ENCODE results near the gene SMARCC1. TPM values are rescaled to one million over a fixed set of nuclear protein-coding genes. Genes with fewer than 3 reads are reported as not detected.
"Not testable (repeated sequence)": the region's sequence is repeated elsewhere in the genome, so short reads cannot be mapped to it uniquely, and the experiment has no call there.

SMARCC1 gene
- total and polyA plus RNA-seq, 5 donors = 7.5 to 30.1 (median 29.0) TPM

DNA sequence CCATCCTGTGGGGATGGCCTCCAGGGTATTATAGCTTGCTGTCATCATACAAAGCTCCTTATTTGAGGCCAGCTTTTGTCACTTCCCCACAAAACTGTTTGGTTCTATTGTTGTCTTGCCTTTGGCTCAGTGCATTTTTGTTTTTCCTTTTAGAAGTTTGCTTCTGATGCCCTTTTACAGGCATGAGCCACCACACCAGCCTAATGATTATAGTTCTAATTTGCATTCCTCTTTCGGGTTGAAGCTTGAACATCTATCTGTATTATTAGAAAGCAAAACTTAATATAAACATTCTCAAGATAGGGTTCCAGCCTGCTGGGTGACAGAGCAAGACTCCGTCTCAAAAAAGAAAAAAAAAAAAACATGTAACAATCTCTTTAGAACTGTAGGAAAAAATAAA is 39.8 kb downstream of the SMARCC1 start:
- Histone ChIP-seq H3K9me3 (ENCODE audit: control insufficient read depth, low read length) (no peaks in the 10 kb centered on the region), H3K27ac (ENCODE audit: low read length) (no peak overlapping the region), H3K4me1 (ENCODE audit: control insufficient read depth, insufficient read depth, low read length) (no peaks in the 10 kb centered on the region), H3K27me3 (ENCODE audit: control insufficient read depth, insufficient read depth) (no peaks in the 10 kb centered on the region), H3K4me3 (ENCODE audit: low read length) (no peak overlapping the region)
- no peak for DNase-seq
- WGBS = 70% methylated on average over 2 of the region's 2 CpGs
- no peak for ATAC-seq
- intact Hi-C loops (cut with DNase I) = no loop called here

DNA sequence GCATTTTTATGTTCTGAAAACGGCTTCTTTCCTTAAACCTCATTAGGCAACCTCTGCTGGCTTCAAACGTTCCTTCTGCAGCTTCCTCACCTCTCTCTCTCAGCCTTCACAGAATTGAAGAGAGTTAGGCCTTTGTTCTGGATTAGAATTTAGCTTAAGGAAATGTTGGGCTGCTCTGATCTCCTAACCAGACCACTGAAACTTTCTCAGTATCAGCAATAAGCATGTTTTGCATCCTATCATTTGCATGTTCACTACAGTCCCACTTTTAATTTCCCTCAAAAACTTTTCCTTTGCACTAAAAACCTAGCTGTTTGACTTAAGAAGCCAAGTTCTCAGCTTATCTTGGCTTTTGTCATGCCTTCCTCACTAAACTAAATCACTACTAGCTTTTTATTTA is 49.5 kb downstream of the SMARCC1 start:
- no peak for ATAC-seq
- Histone ChIP-seq H3K9me3 (ENCODE audit: control insufficient read depth, low read length) (no peaks in the 10 kb centered on the region), H3K4me3 (ENCODE audit: low read length) (no peak overlapping the region), H3K4me1 (ENCODE audit: control insufficient read depth, insufficient read depth, low read length) (no peaks in the 10 kb centered on the region), H3K27ac (ENCODE audit: low read length) (no peak overlapping the region), H3K27me3 (ENCODE audit: control insufficient read depth, insufficient read depth) (no peaks in the 10 kb centered on the region)
- intact Hi-C loops (cut with DNase I) = no loop called here
- DNase-seq = no peak
- WGBS = 88% methylated on average over 2 of the region's 2 CpGs

DNA sequence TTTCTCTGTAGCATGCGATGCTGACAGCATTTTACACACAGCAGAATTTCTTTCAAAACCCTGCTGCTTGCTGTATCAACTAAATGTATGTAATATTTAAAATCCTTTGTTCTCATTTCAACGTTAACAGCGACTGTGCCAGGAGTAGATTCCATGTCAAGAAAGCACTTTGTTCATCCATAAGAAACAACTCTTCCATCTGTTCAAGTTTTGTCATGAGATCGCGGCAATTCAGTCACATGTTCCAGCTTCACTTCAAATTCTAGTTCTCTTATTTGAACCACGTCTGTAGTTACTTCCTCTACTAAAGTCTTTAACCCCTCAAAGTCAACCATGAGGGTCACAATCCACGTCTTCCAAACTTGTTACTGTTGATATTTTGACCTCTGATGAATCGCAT is 50.6 kb downstream of the SMARCC1 start:
- Histone ChIP-seq H3K27me3 (ENCODE audit: control insufficient read depth, insufficient read depth) (no peaks in the 10 kb centered on the region), H3K4me3 (ENCODE audit: low read length) (no peak overlapping the region), H3K27ac (ENCODE audit: low read length) (no peak overlapping the region), H3K4me1 (ENCODE audit: control insufficient read depth, insufficient read depth, low read length) (no peaks in the 10 kb centered on the region), H3K9me3 (ENCODE audit: control insufficient read depth, low read length) (no peaks in the 10 kb centered on the region)
- DNase-seq (no peak), ATAC-seq (no peak)
- intact Hi-C loops (cut with DNase I) = no loop called here
- WGBS = 85% methylated on average over 8 of the region's 8 CpGs

DNA sequence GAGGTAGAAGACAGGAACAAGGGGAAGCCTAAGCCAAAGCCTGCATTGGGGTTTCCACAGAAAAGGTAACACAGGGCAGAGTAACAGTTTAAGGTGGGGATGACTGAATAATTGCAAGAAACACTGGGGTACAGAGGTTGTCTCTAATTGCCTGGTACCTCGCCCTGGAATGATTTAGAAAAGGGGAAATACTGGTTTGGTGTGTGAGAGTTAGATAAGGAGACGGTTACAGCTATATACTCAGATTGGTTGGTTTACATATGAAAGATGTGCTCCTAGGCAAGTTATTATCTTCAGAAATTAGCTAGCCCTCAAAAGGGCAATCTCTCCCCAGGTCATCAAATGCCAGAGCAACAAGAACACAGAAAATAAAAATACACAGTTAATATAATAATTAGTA is 58.8 kb downstream of the SMARCC1 start:
- intact Hi-C loops (cut with DNase I) = no loop called here
- ATAC-seq (no peak), DNase-seq (no peak)
- H3K9me3 ChIP-seq (ENCODE audit: control insufficient read depth, low read length) = no peaks in the 10 kb centered on the region
- H3K4me1 ChIP-seq (ENCODE audit: control insufficient read depth, insufficient read depth, low read length) = no peaks in the 10 kb centered on the region
- H3K27me3 ChIP-seq (ENCODE audit: control insufficient read depth, insufficient read depth) = no peaks in the 10 kb centered on the region
- H3K4me3 ChIP-seq (ENCODE audit: low read length) = no peak overlapping the region
- no peak overlapping the region for H3K27ac ChIP-seq (ENCODE audit: low read length)
- 94% methylated on average over 2 of the region's 2 CpGs for WGBS

DNA sequence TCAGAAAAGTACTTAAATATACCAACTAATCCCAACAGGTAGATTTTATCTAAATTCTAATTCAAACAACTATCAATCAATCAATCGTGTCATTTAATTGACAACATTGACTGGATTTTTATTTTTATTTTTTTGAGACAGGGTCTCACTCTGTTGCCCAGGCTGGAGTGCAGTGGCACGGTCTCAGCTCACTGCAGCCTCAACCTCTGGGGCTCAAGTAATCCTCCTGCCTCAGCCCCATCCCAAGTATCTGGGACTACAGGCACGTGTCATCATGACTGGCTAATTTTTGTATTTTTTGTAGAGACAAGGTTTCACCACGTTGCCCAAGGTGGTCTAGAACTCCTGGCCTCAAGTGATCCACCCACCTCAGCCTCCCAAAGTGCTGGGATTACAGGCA is 64.2 kb downstream of the SMARCC1 start:
- DNase-seq; H3K9me3 ChIP-seq (ENCODE audit: control insufficient read depth, low read length); H3K27ac ChIP-seq (ENCODE audit: low read length); intact Hi-C loops (cut with DNase I); H3K4me1 ChIP-seq (ENCODE audit: control insufficient read depth, insufficient read depth, low read length); H3K4me3 ChIP-seq (ENCODE audit: low read length); ATAC-seq; H3K27me3 ChIP-seq (ENCODE audit: control insufficient read depth, insufficient read depth): not testable (repeated sequence)
- 95% methylated on average over 4 of the region's 4 CpGs for WGBS

DNA sequence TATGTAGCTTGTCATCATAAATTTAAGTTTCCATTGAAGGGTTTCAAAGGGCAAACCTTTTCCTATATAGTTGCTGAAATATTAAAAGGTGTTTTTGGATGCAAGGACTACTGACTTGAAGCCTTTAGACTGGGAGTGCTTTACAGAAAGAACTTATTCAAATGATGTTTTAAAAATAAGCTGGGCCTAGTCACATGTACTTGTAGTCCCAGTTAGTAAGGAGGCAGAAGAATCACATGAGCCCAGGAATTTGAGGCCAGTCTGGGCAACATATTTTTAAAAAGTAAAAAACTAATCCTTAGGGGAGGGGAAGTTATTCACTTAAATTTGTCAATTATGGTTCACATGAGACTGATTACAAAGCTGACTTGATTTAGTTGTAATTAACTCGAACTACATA is 65.0 kb downstream of the SMARCC1 start:
- DNase-seq (no peak), ATAC-seq (no peak)
- H3K4me1 ChIP-seq (ENCODE audit: control insufficient read depth, insufficient read depth, low read length) = no peaks in the 10 kb centered on the region
- no peak overlapping the region for H3K4me3 ChIP-seq (ENCODE audit: low read length)
- 96% methylated on average over 1 of the region's 1 CpG for WGBS
- no peaks in the 10 kb centered on the region for H3K9me3 ChIP-seq (ENCODE audit: control insufficient read depth, low read length)
- H3K27me3 ChIP-seq (ENCODE audit: control insufficient read depth, insufficient read depth) = no peaks in the 10 kb centered on the region
- intact Hi-C loops (cut with DNase I) = no loop called here
- no peak overlapping the region for H3K27ac ChIP-seq (ENCODE audit: low read length)

DNA sequence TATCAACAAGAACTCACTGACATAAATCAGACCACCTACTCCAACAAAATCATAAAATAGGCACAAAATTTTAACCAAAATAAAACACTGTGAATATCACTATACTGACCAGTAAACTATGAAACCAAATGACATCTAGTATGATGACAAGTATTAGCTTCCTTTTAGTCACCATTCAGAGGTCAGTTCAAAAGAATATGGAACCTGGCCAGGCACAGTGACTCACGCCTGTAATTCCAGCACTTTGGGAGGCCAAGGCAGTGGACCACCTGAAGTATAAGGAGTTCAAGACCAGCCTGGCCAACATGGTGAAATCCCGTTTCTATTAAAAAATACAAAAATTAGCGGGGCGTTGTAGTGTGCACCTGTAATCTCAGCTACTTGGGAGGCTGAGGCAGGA is 65.8 kb downstream of the SMARCC1 start:
- Histone ChIP-seq H3K27me3 (ENCODE audit: control insufficient read depth, insufficient read depth) (no peaks in the 10 kb centered on the region), H3K9me3 (ENCODE audit: control insufficient read depth, low read length) (no peaks in the 10 kb centered on the region), H3K4me1 (ENCODE audit: control insufficient read depth, insufficient read depth, low read length) (no peaks in the 10 kb centered on the region), H3K27ac (ENCODE audit: low read length) (no peak overlapping the region), H3K4me3 (ENCODE audit: low read length) (no peak overlapping the region)
- intact Hi-C loops (cut with DNase I) = no loop called here
- DNase-seq = no peak
- peak in 1 of 2 donors; percentile 53 for ATAC-seq
- 86% methylated on average over 4 of the region's 4 CpGs for WGBS

DNA sequence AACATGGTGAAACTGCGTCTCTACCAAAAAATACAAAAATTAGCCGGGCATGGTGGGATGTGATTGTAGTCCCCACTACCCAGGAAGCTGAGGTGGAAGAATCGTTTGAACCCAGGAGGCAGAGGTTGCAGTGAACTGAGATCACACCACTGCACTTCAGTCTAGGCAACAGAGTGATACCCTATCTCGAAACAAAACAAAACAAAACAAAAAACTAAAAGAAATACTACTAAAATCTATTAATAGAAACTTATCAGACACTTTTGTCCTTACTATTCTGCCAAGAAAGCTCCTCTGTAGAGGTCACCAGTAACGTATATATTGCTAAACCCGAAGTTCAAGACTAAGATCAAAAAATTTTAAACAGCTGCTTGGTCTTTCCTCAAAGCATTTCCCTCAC is 67.1 kb downstream of the SMARCC1 start:
- WGBS = 60% methylated on average over 6 of the region's 6 CpGs
- Histone ChIP-seq H3K4me1 (ENCODE audit: control insufficient read depth, insufficient read depth, low read length) (no peaks in the 10 kb centered on the region), H3K9me3 (ENCODE audit: control insufficient read depth, low read length) (no peaks in the 10 kb centered on the region), H3K27ac (ENCODE audit: low read length) (no peak overlapping the region), H3K27me3 (ENCODE audit: control insufficient read depth, insufficient read depth) (no peaks in the 10 kb centered on the region), H3K4me3 (ENCODE audit: low read length) (no peak overlapping the region)
- intact Hi-C loops (cut with DNase I) = no loop called here
- no peak for DNase-seq
- no peak for ATAC-seq

DNA sequence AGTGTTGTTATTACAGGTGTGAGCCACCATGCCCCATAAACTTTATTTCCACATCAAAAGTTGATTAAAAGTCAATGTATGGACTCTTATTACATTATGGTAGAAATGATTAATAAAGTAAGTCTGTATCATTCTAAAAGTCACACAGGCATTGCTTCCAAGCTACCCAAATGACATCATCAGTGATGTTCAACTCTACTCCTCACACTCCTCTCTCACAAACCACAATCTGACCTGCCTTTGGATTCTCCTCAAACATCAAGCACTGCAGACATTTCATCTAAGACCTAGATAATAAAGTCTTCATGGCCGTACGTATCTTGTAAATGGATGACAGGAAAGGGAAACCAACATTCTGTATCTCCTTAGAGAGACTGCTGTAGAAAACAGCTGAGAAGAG is 68.0 kb downstream of the SMARCC1 start:
- H3K9me3 ChIP-seq (ENCODE audit: control insufficient read depth, low read length) = no peaks in the 10 kb centered on the region
- H3K4me3 ChIP-seq (ENCODE audit: low read length) = no peak overlapping the region
- no peak for DNase-seq
- no peaks in the 10 kb centered on the region for H3K4me1 ChIP-seq (ENCODE audit: control insufficient read depth, insufficient read depth, low read length)
- WGBS = 97% methylated on average over 2 of the region's 2 CpGs
- no peaks in the 10 kb centered on the region for H3K27me3 ChIP-seq (ENCODE audit: control insufficient read depth, insufficient read depth)
- intact Hi-C loops (cut with DNase I) = no loop called here
- no peak overlapping the region for H3K27ac ChIP-seq (ENCODE audit: low read length)
- ATAC-seq = no peak

DNA sequence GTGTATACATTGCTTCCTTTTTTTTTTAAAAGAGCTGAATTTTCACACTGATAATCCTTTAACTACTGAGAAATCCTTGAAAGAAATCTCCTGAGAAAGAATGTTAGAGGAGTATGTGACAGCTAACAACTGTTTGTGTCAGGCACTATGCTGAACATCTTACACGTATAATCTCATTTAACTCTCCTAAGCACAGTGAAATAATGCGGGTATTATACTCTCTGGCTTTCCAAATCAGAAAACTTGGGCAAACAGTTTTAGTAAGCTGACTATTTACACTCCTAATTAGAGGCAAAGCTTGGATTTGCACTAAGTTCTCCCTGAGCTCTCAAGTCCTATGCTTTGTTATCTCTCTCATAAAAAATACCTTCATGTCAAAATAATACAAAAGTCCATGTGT is 69.3 kb downstream of the SMARCC1 start:
- 88% methylated on average over 2 of the region's 2 CpGs for WGBS
- no peaks in the 10 kb centered on the region for H3K4me1 ChIP-seq (ENCODE audit: control insufficient read depth, insufficient read depth, low read length)
- ATAC-seq = no peak
- H3K9me3 ChIP-seq (ENCODE audit: control insufficient read depth, low read length) = no peaks in the 10 kb centered on the region
- no peaks in the 10 kb centered on the region for H3K27me3 ChIP-seq (ENCODE audit: control insufficient read depth, insufficient read depth)
- no peak overlapping the region for H3K4me3 ChIP-seq (ENCODE audit: low read length)
- DNase-seq = no peak
- H3K27ac ChIP-seq (ENCODE audit: low read length) = no peak overlapping the region
- intact Hi-C loops (cut with DNase I) = no loop called here

DNA sequence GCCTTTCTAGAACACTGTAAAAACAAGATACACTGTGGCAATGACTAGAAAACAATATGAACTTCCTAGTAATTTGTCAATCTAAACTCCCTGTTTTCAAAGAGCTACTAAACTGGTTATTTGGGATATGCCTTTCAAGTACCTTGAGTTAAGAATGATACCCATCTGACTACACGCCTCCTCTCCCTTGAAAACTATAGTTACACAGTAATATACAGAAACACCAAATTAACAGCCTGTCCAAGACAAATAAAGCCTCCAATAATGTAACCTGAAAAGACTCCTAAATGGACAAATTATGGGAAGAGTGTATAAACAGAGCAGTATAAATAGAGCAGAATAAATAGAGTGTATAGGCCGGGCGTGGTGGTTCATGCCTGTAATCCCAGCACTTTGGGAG is 70.1 kb downstream of the SMARCC1 start:
- Histone ChIP-seq H3K4me1 (ENCODE audit: control insufficient read depth, insufficient read depth, low read length) (no peaks in the 10 kb centered on the region), H3K27me3 (ENCODE audit: control insufficient read depth, insufficient read depth) (no peaks in the 10 kb centered on the region), H3K4me3 (ENCODE audit: low read length) (no peak overlapping the region), H3K9me3 (ENCODE audit: control insufficient read depth, low read length) (no peaks in the 10 kb centered on the region), H3K27ac (ENCODE audit: low read length) (no peak overlapping the region)
- 96% methylated on average over 3 of the region's 3 CpGs for WGBS
- DNase-seq (no peak), ATAC-seq (no peak)
- intact Hi-C loops (cut with DNase I) = no loop called here

DNA sequence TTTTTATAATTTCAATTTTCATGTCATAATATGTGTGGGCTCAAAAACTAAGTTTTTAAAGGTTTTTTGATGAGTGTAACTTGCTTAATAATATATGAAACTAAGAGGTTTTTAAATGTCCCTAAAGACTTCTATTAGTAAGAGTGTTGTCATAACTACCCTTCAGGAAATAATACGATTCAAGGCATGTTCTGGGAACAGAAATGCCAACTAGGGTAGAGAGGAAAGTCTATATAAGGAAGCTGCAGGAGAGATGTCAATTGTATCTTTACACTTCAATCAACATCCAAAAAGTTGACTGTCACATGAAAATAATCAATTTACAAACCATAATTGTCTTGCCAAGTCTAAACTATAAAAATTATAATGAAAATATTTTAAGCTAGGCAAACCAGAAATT is 76.3 kb downstream of the SMARCC1 start:
- intact Hi-C loops (cut with DNase I) = no loop called here
- no peaks in the 10 kb centered on the region for H3K9me3 ChIP-seq (ENCODE audit: control insufficient read depth, low read length)
- no peaks in the 10 kb centered on the region for H3K4me1 ChIP-seq (ENCODE audit: control insufficient read depth, insufficient read depth, low read length)
- no peak overlapping the region for H3K4me3 ChIP-seq (ENCODE audit: low read length)
- no peaks in the 10 kb centered on the region for H3K27me3 ChIP-seq (ENCODE audit: control insufficient read depth, insufficient read depth)
- DNase-seq (no peak), ATAC-seq (no peak)
- WGBS = 53% methylated on average over 1 of the region's 1 CpG
- H3K27ac ChIP-seq (ENCODE audit: low read length) = no peak overlapping the region

Data from right cardiac atrium (tissue), 5 donors.